ENCODE results near the gene ZRANB1. TPM values are rescaled to one million over a fixed set of nuclear protein-coding genes. Genes with fewer than 3 reads are reported as not detected.

The ZRANB1 gene
- total and polyA plus RNA-seq, 2 of the 4 experiments (the other 2 are of a cell fraction), result 11.2 to 24.7 TPM

- H3K4me1 ChIP-seq (ENCODE audit: control insufficient read depth, insufficient read depth, low read length), result peaks cover 14% of the 10 kb centered on the region
- peak overlapping the region; percentile 91 for H4K91ac ChIP-seq (ENCODE audit: insufficient read depth, low read depth, low read length)
- dilution Hi-C loops (cut with HindIII; ENCODE audit: low sequenced_read_pairs, unreplicated experiment), result no loop called here
- peak overlapping the region; percentile 53 to 85 for H4K8ac ChIP-seq (ENCODE audit: low read depth in 2 of 2, low read length in 2 of 2)
- H3K79me1 ChIP-seq (ENCODE audit: low read depth in 1 of 2, low read length in 2 of 2), result peaks cover 6 to 23% of the 10 kb centered on the region in 2 experiments; a peak in 3 of 4 replicates
- TF ChIP-seq RCOR1 (IDR thresholded peaks at IDR 0.05; ENCODE audit: insufficient replicate concordance, low read length) (no peak), ELK1 (IDR thresholded peaks at IDR 0.05; ENCODE audit: borderline replicate concordance, low read depth, low read length) (no peak), CHD1 (IDR thresholded peaks at IDR 0.05; ENCODE audit: low read depth, low read length) (no peak), USF2 (IDR thresholded peaks at IDR 0.05; ENCODE audit: low read depth, low read length) (no peak), CEBPB (IDR thresholded peaks at IDR 0.05; ENCODE audit: low read depth, low read length) (no peak), MAFK (IDR thresholded peaks at IDR 0.05; ENCODE audit: low read depth, low read length) (no peak), MAZ (IDR thresholded peaks at IDR 0.05; ENCODE audit: borderline replicate concordance, low read depth, low read length) (no peak), RAD21 (IDR thresholded peaks at IDR 0.05; ENCODE audit: low read length) (0 out of 2 replicates have a peak, but pooled peaks have one; percentile 0), MXI1 (IDR thresholded peaks at IDR 0.05; ENCODE audit: borderline replicate concordance, low read depth, low read length) (peak; percentile 42; the same call in 1 of the 2 replicates), FOS (IDR thresholded peaks at IDR 0.05; ENCODE audit: low read depth, low read length) (no peak), SMC3 (IDR thresholded peaks at IDR 0.05; ENCODE audit: low read depth, low read length) (no peak), POLR2A (IDR thresholded peaks at IDR 0.05; ENCODE audit: low read depth, low read length) (no peak), BHLHE40 (IDR thresholded peaks at IDR 0.05; ENCODE audit: low read depth, low read length) (no peak), RFX5 (IDR thresholded peaks at IDR 0.05; ENCODE audit: low read depth, low read length) (no peak)
- in situ Hi-C loops (cut with MboI; ENCODE audit: low sequenced_read_pairs), result no loop called here
- peak overlapping the region; percentile 92 for H2AFZ ChIP-seq (replicated peaks; ENCODE audit: low read length, poor library complexity)
- peak overlapping the region; percentile 92 for H4K5ac ChIP-seq (ENCODE audit: low read depth, low read length)
- H3K27me3 ChIP-seq (ENCODE audit: control insufficient read depth, insufficient read depth, low read length), result no peaks in the 10 kb centered on the region
- peak overlapping the region; percentile 85 for H2AK9ac ChIP-seq (replicated peaks; ENCODE audit: low read depth, low read length, poor library complexity)
- CTCF ChIA-PET, result interaction anchor here (0.6 kb wide), 1 partner anchor 123 kb away, joined by 3 read pairs; no protein-coding TSS in a partner anchor
- peak; percentile 27 for DNase-seq
- POLR2A ChIA-PET (ENCODE audit: unreplicated experiment), result no interaction called here
- WGBS, 2 experiments (ENCODE audit: extremely low coverage in 2 of 2, insufficient read length in 1 of 2), result 8% methylated on average over 4 of the region's 13 CpGs; no CpG with 5 or more reads in 1 of the 2 experiments
- peak overlapping the region; percentile 99 for H3K9ac ChIP-seq (ENCODE audit: low read depth, low read length)
- peak overlapping the region; percentile 54 for H2BK120ac ChIP-seq (ENCODE audit: low read depth, low read length)
- H2AK5ac ChIP-seq (ENCODE audit: low read depth, low read length), result peak overlapping the region; percentile 41; the same call in 1 of the 2 replicates
- intact Hi-C loops (cut with micrococcal nuclease), result loop anchor here (1.0 to 10.0 kb wide), 6 partner anchors 10 to 169 kb away; partner anchors contain the start of gene EEF1AKMT2
- TSS peak; percentile 94 for BruUV-seq (replicated peaks)
- peaks cover 35% of the 10 kb centered on the region for H4K20me1 ChIP-seq (ENCODE audit: insufficient read depth, low read length)
- peak overlapping the region; percentile 84 for H3K18ac ChIP-seq (ENCODE audit: low read depth, low read length)
- no peak for ATAC-seq (ENCODE audit: low read depth)
- H3K27ac ChIP-seq (ENCODE audit: insufficient read depth, low read length), result peak overlapping the region; percentile 96
- H2BK5ac ChIP-seq (ENCODE audit: low read depth, low read length, poor library complexity, severe bottlenecking), result peak overlapping the region; percentile 97
- peak overlapping the region; percentile 96 for H3K23ac ChIP-seq (ENCODE audit: low read depth, low read length)
- H3K4me2 ChIP-seq (ENCODE audit: low read depth, low read length), result peak overlapping the region; percentile 94
- peaks cover 2% of the 10 kb centered on the region; the same call in 1 of the 2 replicates for H3K9me1 ChIP-seq (ENCODE audit: insufficient read depth, low read length)
- no peaks in the 10 kb centered on the region for H3K36me3 ChIP-seq (ENCODE audit: control insufficient read depth, insufficient read depth, low read length)
- H3K14ac ChIP-seq (replicated peaks; ENCODE audit: low read depth, low read length), result peak overlapping the region; percentile 74
- no peaks in the 10 kb centered on the region for H3K9me3 ChIP-seq (ENCODE audit: control insufficient read depth, insufficient read depth, low read length)
- peak overlapping the region; percentile 75 for H3K4me3 ChIP-seq (ENCODE audit: insufficient read depth, low read depth, low read length)
- 0 out of 3 replicates have a peak overlapping the region, but pooled peaks have one; percentile 1 for H2BK15ac ChIP-seq (ENCODE audit: low read depth, low read length)
- H3K56ac ChIP-seq (ENCODE audit: extremely low read depth, insufficient read depth, low read length), result peak overlapping the region; percentile 94
- peak overlapping the region; percentile 51 for H2BK20ac ChIP-seq (ENCODE audit: low read depth, low read length)
- peak overlapping the region; percentile 66 for H3K4ac ChIP-seq (ENCODE audit: low read depth, low read length)
Observed at GRCh38 chr10:124916098-124916584, 25.8 kb upstream of the ZRANB1 start.

Measured in IMR-90 (cell line).